IMR-90 (cell line): ENCODE results near the gene ADAMTS13. TPM values are rescaled to one million over a fixed set of nuclear protein-coding genes. Genes with fewer than 3 reads are reported as not detected.

Experiments used
- ATAC-seq: fragments of 200-7000 bp; cut with Tn5 transposase; 2 replicates; pipeline ENCODE4 v1.9.1; 2020; ENCODE audit warnings: low read depth, mild to moderate bottlenecking, moderate library complexity
- BruUV-seq: library from RNA; stranded (reverse); fragments of 400-500 nt; replicated peaks from 2 replicates; lab custom pipeline; 2021; lab: Mats Ljungman, UMichigan
- CTCF ChIA-PET: fragments of 300-600 bp; formaldehyde crosslinking; extraction: SDS; loops from one replicate; lab custom pipeline; 2021; ENCODE audit warnings: antibody characterized with exemption; lab: Yijun Ruan, JAX
- POLR2A ChIA-PET: fragments of 300-600 bp; sonication (Branson Sonifier 250); formaldehyde crosslinking; loops from one replicate; lab custom pipeline; 2022; ENCODE audit warnings: antibody characterized with exemption; ENCODE audit not compliant: unreplicated experiment; lab: Charles Lee
- DNase-seq: peaks from one replicate; pipeline ENCODE4 v3.0.0; 2013
- H2AFZ ChIP-seq: replicated peaks from 2 replicates; pipeline ENCODE3; 2013; ENCODE audit warnings: low read length, mild to moderate bottlenecking; ENCODE audit not compliant: poor library complexity
- H2AK5ac ChIP-seq: 2 replicates; pipeline ENCODE4 v1.6.1; 2013; ENCODE audit warnings: low read depth, low read length, inconsistent platforms
- H2AK9ac ChIP-seq: replicated peaks from 2 replicates; pipeline ENCODE3; 2013; ENCODE audit warnings: mild to moderate bottlenecking, low read depth, low read length, moderate library complexity; ENCODE audit not compliant: poor library complexity
- H2BK120ac ChIP-seq: 2 replicates; pipeline ENCODE4 v1.6.1; 2013; ENCODE audit warnings: low read depth, low read length, inconsistent platforms
- H2BK15ac ChIP-seq: 3 replicates; pipeline ENCODE4 v1.6.1; 2013; ENCODE audit warnings: low read depth, low read length, inconsistent platforms
- H2BK20ac ChIP-seq: 2 replicates; pipeline ENCODE4 v1.6.1; 2013; ENCODE audit warnings: low read depth, mild to moderate bottlenecking, inconsistent platforms, low read length, moderate library complexity
- H2BK5ac ChIP-seq: 2 replicates; pipeline ENCODE4 v1.6.1; 2013; ENCODE audit warnings: mild to moderate bottlenecking, low read depth, low read length, inconsistent platforms; ENCODE audit not compliant: poor library complexity, severe bottlenecking
- H3K14ac ChIP-seq: replicated peaks from 2 replicates; pipeline ENCODE4 v1.6.1; 2013; ENCODE audit warnings: low read depth, low read length, inconsistent platforms
- H3K18ac ChIP-seq: 2 replicates; pipeline ENCODE4 v1.6.1; 2013; ENCODE audit warnings: low read depth, low read length, control low read depth
- H3K23ac ChIP-seq: 2 replicates; pipeline ENCODE4 v1.6.1; 2013; ENCODE audit warnings: low read depth, low read length, inconsistent platforms
- H3K27ac ChIP-seq: 2 replicates; pipeline ENCODE4 v1.5.1; 2013; ENCODE audit warnings: mild to moderate bottlenecking, control low read depth, low read length; ENCODE audit not compliant: insufficient read depth
- H3K27me3 ChIP-seq: 2 replicates; pipeline ENCODE4 v1.6.1; 2013; ENCODE audit warnings: low read length; ENCODE audit not compliant: control insufficient read depth, insufficient read depth
- H3K36me3 ChIP-seq: 2 replicates; pipeline ENCODE4 v1.6.1; 2013; ENCODE audit warnings: low read length, mixed read lengths; ENCODE audit not compliant: control insufficient read depth, insufficient read depth
- H3K4ac ChIP-seq: 2 replicates; pipeline ENCODE4 v1.6.1; 2013; ENCODE audit warnings: low read depth, low read length, inconsistent platforms
- H3K4me1 ChIP-seq: 2 replicates; pipeline ENCODE4 v1.6.1; 2013; ENCODE audit warnings: low read length, mixed read lengths; ENCODE audit not compliant: control insufficient read depth, insufficient read depth
- H3K4me2 ChIP-seq: 2 replicates; pipeline ENCODE4 v1.6.1; 2013; ENCODE audit warnings: low read depth, mild to moderate bottlenecking, control low read depth, low read length, moderate library complexity
- H3K4me3 ChIP-seq: 2 replicates; pipeline ENCODE4 v1.5.1; 2013; ENCODE audit warnings: low read depth, mild to moderate bottlenecking, control low read depth, low read length, moderate library complexity; ENCODE audit not compliant: insufficient read depth
- H3K56ac ChIP-seq: 2 replicates; pipeline ENCODE4 v1.6.1; 2013; ENCODE audit warnings: low read length, inconsistent platforms; ENCODE audit not compliant: insufficient read depth; ENCODE audit errors: extremely low read depth
- H3K79me1 ChIP-seq, 2 experiments: 2 replicates each; pipeline ENCODE4 v1.6.1; 2013; ENCODE audit warnings: low read length in 2 of 2, inconsistent platforms in 1 of 2, low read depth in 1 of 2
- H3K9ac ChIP-seq: 2 replicates; pipeline ENCODE4 v1.6.1; 2013; ENCODE audit warnings: low read depth, low read length, control low read depth
- H3K9me1 ChIP-seq: 2 replicates; pipeline ENCODE4 v1.6.1; 2013; ENCODE audit warnings: low read length, inconsistent platforms; ENCODE audit not compliant: insufficient read depth
- H3K9me3 ChIP-seq: 2 replicates; pipeline ENCODE4 v1.6.1; 2013; ENCODE audit warnings: low read length; ENCODE audit not compliant: control insufficient read depth, insufficient read depth
- H4K20me1 ChIP-seq: 2 replicates; pipeline ENCODE4 v1.6.1; 2013; ENCODE audit warnings: low read length, inconsistent platforms; ENCODE audit not compliant: insufficient read depth
- H4K5ac ChIP-seq: 2 replicates; pipeline ENCODE4 v1.6.1; 2013; ENCODE audit warnings: mild to moderate bottlenecking, low read depth, low read length, control low read depth
- H4K8ac ChIP-seq, 2 experiments: 2 replicates each; pipeline ENCODE4 v1.6.1; 2013; ENCODE audit warnings: low read depth in 2 of 2, low read length in 2 of 2, control low read depth in 1 of 2, inconsistent platforms in 1 of 2
- H4K91ac ChIP-seq: 2 replicates; pipeline ENCODE4 v1.6.1; 2013; ENCODE audit warnings: low read depth, low read length, inconsistent platforms; ENCODE audit not compliant: insufficient read depth
- CEBPB ChIP-seq: IDR thresholded peaks from 2 replicates; pipeline ENCODE4 v1.6.1; 2012; ENCODE audit warnings: low read depth, low read length, improper control_type of control experiment
- CHD1 ChIP-seq: IDR thresholded peaks from 2 replicates; pipeline ENCODE4 v1.6.1; 2012; ENCODE audit warnings: low read depth, low read length, improper control_type of control experiment
- FOS ChIP-seq: fragments of 150-350 bp; IDR thresholded peaks from 2 replicates; pipeline ENCODE4 v1.6.1; 2016; ENCODE audit warnings: low read depth, low read length
- MXI1 ChIP-seq: IDR thresholded peaks from 2 replicates; pipeline ENCODE4 v1.6.1; 2012; ENCODE audit warnings: low read depth, mild to moderate bottlenecking, low read length, moderate library complexity, borderline replicate concordance
- WGBS, 2 experiments: methylation state at CpG; one replicate each; pipeline versions ENCODE4 v1.1.5 to v1.1.7; 2013; ENCODE audit warnings: missing lambda C conversion rate in 2 of 2; ENCODE audit not compliant: insufficient read length in 1 of 2; ENCODE audit errors: extremely low coverage in 2 of 2; 5-methylcytosine and 5-hydroxymethylcytosine counted together
- dilution Hi-C: fragments of 300-500 bp; cut with HindIII; formaldehyde crosslinking; loops from one replicate; pipeline ENCODE4 v1.14.3; 2018; ENCODE audit warnings: low sequenced_read_pairs; ENCODE audit not compliant: unreplicated experiment
- in situ Hi-C: fragments of 300-500 bp; cut with MboI; formaldehyde crosslinking; loops from 3 replicates; pipeline ENCODE4 v1.14.3; 2019; ENCODE audit warnings: low sequenced_read_pairs, inconsistent platforms, mixed read lengths
- intact Hi-C: fragments of 100-400 bp; cut with micrococcal nuclease; formaldehyde crosslinking; loops from 2 replicates; pipeline ENCODE4 v1.10.0; 2022
- polyA plus RNA-seq, 3 experiments: library from polyadenylated mRNA; depleted of rRNA; stranded (reverse); fragments of >200 nt; gene quantifications; 2 replicates each; pipeline ENCODE4 v1.2.3, GENCODE V29; 2012; ENCODE audit warnings: low replicate concordance in 1 of 3
- total RNA-seq: library from RNA; depleted of rRNA; stranded (reverse); fragments of >200 nt; gene quantifications from 2 replicates; pipeline ENCODE4 v1.2.3, GENCODE V29; 2012

ADAMTS13 gene
- total and polyA plus RNA-seq, 2 of the 4 experiments (the other 2 are of a cell fraction), result 0.18 to 2.8 TPM

GRCh38 chr9:133470427-133470924 lies 48.3 kb downstream of the ADAMTS13 start:
- no peak overlapping the region for H2BK5ac ChIP-seq
- POLR2A ChIA-PET, result no interaction called here
- in situ Hi-C loops, result no loop called here
- H2AK5ac ChIP-seq, result no peak overlapping the region
- no peak overlapping the region for H3K4me3 ChIP-seq
- H4K8ac ChIP-seq, result no peak overlapping the region
- no peak overlapping the region for H3K56ac ChIP-seq
- no peak overlapping the region for H4K5ac ChIP-seq
- CTCF ChIA-PET, result no interaction called here
- peaks cover 5% of the 10 kb centered on the region for H3K36me3 ChIP-seq
- no peak overlapping the region for H3K14ac ChIP-seq
- H2BK15ac ChIP-seq, result no peak overlapping the region
- no peak overlapping the region for H2BK120ac ChIP-seq
- no peak overlapping the region for H3K4ac ChIP-seq
- no peak overlapping the region for H4K91ac ChIP-seq
- H3K23ac ChIP-seq, result no peak overlapping the region
- no peak for DNase-seq
- 81% methylated on average over 7 of the region's 16 CpGs; no CpG with 5 or more reads in 1 of the 2 experiments for WGBS, 2 experiments
- H3K9ac ChIP-seq, result no peak overlapping the region
- H3K9me1 ChIP-seq, result no peaks in the 10 kb centered on the region
- H3K27me3 ChIP-seq, result no peaks in the 10 kb centered on the region
- BruUV-seq, result no TSS peak
- intact Hi-C loops, result no loop called here
- H3K4me2 ChIP-seq, result no peak overlapping the region
- H3K9me3 ChIP-seq, result no peaks in the 10 kb centered on the region
- no peak overlapping the region for H2BK20ac ChIP-seq
- H3K27ac ChIP-seq, result no peak overlapping the region
- no peaks in the 10 kb centered on the region for H3K4me1 ChIP-seq
- TF ChIP-seq MXI1 (no peak), CEBPB (no peak), CHD1 (no peak), FOS (no peak)
- H4K20me1 ChIP-seq, result no peaks in the 10 kb centered on the region
- H3K18ac ChIP-seq, result no peak overlapping the region
- dilution Hi-C loops, result no loop called here
- H2AFZ ChIP-seq, result no peak overlapping the region
- no peaks in the 10 kb centered on the region for H3K79me1 ChIP-seq
- no peak overlapping the region for H2AK9ac ChIP-seq
- ATAC-seq, result no peak
